GM19455 (cell line): ENCODE measurements around the gene ACSM4.
"Not testable (repeated sequence)": the region's sequence is repeated elsewhere in the genome, so short reads cannot be mapped to it uniquely, and the experiment has no call there.

Experiments
- ATAC-seq: cut with Tn5 transposase; IDR thresholded peaks from one replicate; pipeline ENCODE4 v1.9.1; 2021; ENCODE audit not compliant: unreplicated experiment

Gene ACSM4

GRCh38 chr12:7327918-7328317 is 24.0 kb downstream of the ACSM4 start:
- ATAC-seq, result no peak

DNA sequence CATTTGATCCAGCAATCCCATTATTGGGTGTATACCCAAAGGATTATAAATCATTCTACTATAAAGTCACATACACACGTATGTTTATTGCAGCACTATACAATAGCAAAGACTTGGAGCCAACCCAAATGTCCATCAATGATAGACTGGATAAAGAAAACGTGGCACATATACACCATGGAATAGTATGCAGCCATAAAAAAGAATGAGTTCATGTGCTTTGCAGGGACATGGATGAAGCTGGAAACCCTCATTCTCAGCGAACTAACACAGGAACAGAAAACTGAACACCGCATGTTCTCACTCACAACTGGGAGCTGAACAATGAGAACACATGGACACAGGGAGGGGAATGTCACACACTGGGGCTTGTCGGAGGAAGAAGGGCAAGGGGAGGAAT is 33.9 kb downstream of the ACSM4 start:
- ATAC-seq, result not testable (repeated sequence)

DNA sequence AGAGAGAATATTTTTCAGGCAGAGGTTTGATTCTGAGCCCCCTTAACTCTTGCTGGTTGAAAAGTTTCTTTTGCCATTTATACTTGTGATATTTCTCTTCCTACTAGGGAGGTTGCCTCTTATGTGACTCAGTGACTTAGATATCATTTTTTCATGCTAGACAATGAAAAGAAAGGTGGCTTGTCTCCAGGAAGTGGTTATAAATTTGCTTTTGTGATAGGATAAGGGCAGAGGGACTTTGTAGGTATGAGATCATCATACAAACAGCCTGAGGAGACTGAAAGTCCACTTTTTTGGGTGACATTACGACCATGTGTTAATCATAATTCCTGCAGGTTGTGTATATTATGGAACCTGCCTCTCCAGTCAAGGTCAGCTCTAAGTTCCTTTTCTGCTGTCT is 35.8 kb downstream of the ACSM4 start:
- ATAC-seq, result no peak

DNA sequence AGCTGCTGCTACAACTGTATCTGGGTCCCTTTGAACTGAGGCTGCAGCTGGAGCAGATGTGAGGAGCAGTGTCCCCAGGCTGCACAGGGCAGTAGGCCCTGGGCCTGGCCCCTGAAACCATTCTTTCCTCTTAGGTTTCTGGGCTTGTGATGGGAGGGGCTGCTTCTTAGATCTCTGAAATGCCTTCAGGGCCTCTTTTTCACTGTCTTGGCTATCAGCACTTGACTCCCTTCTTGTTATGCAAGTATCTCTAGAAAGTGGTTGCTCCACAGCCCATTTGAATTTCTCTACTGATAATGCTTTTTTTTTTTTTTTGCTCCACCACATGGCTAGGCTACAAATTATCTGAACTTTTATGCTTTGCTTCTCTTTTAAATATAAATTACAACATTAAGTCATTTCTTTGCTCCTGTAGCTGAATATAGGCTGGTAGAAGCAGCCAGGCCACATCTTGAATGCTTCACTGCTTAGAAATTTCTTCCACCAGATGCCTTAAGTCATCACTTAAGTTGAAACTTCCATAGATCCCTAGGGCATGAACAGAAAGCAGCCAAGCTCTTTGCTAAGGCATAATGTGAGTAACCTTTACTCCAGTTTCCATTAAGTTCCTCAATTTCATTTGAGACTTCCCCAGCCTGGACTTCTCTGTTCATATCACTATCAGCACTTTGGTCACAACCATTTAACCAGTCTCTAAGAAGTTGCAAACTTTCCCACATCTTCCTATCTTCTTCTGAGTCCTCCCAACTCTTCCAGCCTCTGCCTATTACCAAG is 41.1 kb downstream of the ACSM4 start:
- no peak for ATAC-seq

GRCh38 chr12:7346551-7347225 is 42.8 kb downstream of the ACSM4 start:
- ATAC-seq, result no peak

DNA sequence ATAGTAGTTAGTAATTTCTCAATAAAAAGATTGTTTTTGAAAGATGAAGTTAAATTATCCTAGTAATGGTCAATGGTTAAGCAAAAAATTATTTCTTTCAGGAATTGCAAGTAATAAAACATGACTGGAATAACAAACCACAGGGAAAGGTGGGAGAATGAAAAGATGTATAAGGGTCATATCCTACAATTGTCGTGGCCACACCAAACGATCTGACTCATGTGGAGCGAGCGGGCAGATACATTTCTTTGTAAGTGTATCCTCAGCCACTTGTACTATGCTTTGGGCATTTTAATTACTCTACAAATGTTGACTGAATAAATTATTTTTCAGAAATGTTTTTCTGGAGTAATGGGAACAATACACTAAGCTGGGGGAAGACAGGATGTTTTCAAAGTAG is 45.5 kb downstream of the ACSM4 start:
- no peak for ATAC-seq

- no peak for ATAC-seq
Observed at GRCh38 chr12:7351177-7351576, 47.3 kb downstream of the ACSM4 start.

GRCh38 chr12:7352661-7353060 is 48.8 kb downstream of the ACSM4 start:
- no peak for ATAC-seq

DNA sequence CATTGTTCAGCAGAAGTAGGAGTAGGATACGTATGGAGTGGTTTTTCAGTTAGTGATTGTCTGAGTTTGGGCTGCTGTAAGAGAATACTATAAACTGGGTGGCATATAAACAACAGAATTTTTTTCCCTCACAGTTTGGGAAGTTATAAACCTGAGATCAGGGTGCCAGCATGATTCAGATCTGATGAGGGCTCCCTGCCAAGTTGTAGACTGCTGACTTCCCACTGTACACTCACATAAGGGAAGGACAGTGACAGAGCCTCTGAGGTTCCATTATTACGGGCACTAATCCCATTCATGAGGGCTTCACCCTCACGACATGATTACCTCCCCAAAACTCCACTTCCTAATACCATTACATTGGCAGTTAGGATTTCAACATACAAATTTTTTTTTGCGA is 50.7 kb downstream of the ACSM4 start:
- no peak for ATAC-seq

GRCh38 chr12:7361265-7361664 is 57.4 kb downstream of the ACSM4 start:
- ATAC-seq, result no peak

- ATAC-seq, result no peak
Observed at GRCh38 chr12:7362734-7363133, 58.9 kb downstream of the ACSM4 start.

DNA sequence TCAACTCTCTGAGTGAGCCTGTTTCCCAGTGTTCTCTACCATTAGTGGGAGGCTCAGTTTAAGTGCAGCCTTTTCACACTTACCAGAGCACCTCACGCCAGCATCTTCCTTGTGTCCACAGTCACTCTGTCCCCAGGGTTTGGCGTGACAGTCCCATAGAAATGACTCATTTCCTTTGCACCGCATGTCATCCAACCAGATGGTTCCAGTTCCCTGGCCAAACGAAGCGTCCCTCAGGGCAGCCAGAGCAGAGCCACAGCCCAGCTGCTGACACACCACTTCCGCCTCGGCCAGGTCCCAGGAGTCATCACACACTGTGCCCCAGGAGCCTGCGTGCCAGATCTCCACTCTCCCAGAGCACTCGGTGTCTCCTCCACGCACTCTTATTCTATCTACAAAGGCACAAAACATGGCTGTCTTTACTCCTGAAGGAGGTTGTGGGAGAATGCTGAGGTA is 65.4 kb downstream of the ACSM4 start:
- ATAC-seq, result peak; percentile 66

DNA sequence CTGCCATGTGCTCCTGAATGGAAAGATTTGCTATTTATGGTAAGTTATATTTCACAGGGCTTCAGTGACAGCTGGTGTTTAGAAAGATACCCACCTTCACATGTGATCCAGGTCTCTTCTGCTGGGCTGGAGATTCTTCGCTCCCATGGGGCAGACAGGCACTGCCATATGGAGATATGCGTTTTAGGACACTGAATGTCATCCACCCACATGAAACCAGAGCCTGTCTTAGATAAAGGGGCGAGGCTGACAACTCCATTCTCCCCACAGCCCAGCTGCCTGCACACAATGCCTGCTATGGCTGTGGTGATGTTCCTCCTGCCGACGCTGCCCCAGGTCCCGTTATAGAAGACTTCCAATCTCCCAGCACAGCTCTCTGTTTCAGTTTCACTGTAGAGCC is 69.4 kb downstream of the ACSM4 start:
- no peak for ATAC-seq

- ATAC-seq, result no peak
Observed at GRCh38 chr12:7374423-7375144, 70.7 kb downstream of the ACSM4 start.

GRCh38 chr12:7375145-7375543 is 71.3 kb downstream of the ACSM4 start:
- no peak for ATAC-seq

DNA sequence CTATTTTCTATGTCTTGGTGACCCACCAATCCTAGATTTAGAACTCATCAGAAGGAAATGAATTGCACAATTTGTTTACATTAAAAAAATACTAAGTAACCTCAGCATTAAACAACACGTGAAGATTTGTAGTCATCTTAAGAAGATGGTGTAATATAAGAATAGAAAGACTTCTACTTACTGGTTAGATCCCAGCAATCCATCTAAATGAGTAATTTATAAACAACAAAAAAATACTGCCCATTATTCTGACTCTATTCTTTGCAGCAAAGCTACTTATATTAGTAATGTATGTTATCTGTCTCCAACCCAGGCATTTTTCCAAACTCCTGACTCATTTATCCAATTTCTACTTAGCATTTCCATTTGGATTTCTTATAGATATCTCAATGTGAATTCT is 72.3 kb downstream of the ACSM4 start:
- ATAC-seq, result no peak
